Activated CD4-positive, alpha-beta T cell treated with anti-CD3 and anti-CD28 coated beads for 36 hours (primary cell): ENCODE results near the gene IDH3A. TPM values are rescaled to one million over a fixed set of nuclear protein-coding genes. Genes with fewer than 3 reads are reported as not detected.

Source experiments
- ATAC-seq: fragments of 200-7000 bp; cut with Tn5 transposase; one replicate; pipeline ENCODE4 v1.10.0; 2021; ENCODE audit warnings: mild to moderate bottlenecking, moderate library complexity
- CTCF ChIA-PET: fragments of 350-600 bp; sonication (Branson Sonifier 250); formaldehyde crosslinking; loops from one replicate; lab custom pipeline; 2021; ENCODE audit warnings: antibody characterized with exemption; lab: Charles Lee
- POLR2A ChIA-PET: fragments of 350-600 bp; sonication (Branson Sonifier 250); formaldehyde crosslinking; loops from one replicate; lab custom pipeline; 2021; ENCODE audit warnings: antibody characterized with exemption, inconsistent platforms; lab: Charles Lee
- DNase-seq: peaks from one replicate; pipeline ENCODE4 v3.0.0-alpha.2; 2020
- H3K27ac Mint-ChIP-seq: one replicate; pipeline ENCODE4 v1.8.0; 2021; ENCODE audit warnings: mixed read lengths
- H3K27me3 Mint-ChIP-seq: one replicate; pipeline ENCODE4 v1.8.0; 2021; ENCODE audit warnings: mixed read lengths
- H3K36me3 Mint-ChIP-seq: one replicate; pipeline ENCODE4 v1.8.0; 2021; ENCODE audit warnings: low read depth, mixed read lengths
- H3K4me1 Mint-ChIP-seq: one replicate; pipeline ENCODE4 v1.8.0; 2021; ENCODE audit warnings: mixed read lengths
- H3K4me3 Mint-ChIP-seq: one replicate; pipeline ENCODE4 v1.8.0; 2021; ENCODE audit warnings: mild to moderate bottlenecking, moderate library complexity, mixed read lengths
- H3K9me3 Mint-ChIP-seq: one replicate; pipeline ENCODE4 v1.8.0; 2021; ENCODE audit warnings: low read depth, mixed read lengths
- intact Hi-C, 2 experiments: fragments of 100-400 bp; cut with DNase I in 1 of 2; cut with micrococcal nuclease in 1 of 2; formaldehyde crosslinking; loops; one replicate each; pipeline versions ENCODE4 v1.14.2 to v1.15.1; 2022 to 2024; cut with DNase I, micrococcal nuclease
- total RNA-seq, 2 experiments: library from RNA; stranded (reverse); gene quantifications; one replicate each; pipeline ENCODE4 v1.2.3, GENCODE V29; 2021

The IDH3A gene
- total RNA-seq, 2 experiments from 2014 or later = 129 to 135 TPM

DNA sequence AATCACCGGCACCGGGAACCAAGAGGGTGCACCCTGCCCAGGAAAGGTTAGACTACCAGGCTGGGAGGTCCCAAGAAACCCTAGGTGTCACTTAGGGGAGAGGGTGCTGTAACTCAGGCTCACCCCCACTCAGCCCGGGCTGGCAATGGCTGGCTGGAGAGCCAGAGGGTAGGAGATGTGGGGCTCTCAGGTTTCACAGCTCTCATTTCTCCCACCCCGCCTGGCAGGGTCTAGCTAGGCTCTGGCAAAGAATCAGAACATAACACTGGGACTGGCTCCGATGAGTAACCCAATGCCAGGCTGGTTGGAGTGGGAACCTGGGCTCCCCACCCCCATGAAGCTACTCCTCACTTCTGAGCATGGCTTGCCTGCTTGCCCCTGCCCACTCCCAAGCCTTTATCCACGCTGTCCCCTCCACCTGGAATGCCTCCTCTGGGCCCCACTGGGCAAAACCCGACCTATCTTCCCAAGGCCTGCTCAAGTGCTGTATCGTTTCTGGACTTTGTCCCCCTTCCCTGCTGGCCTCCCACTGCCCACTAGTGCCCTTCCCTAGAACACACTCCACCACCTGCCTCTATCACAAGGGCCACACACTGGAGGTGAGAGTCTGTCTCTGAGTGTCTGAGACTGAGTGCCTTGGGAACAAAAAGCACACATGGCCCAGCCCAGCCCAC is 19.9 kb upstream of the IDH3A start:
- POLR2A ChIA-PET = no interaction called here
- intact Hi-C loops = loop anchor here in 1 of 2 experiments (5.0 kb wide), 1 partner anchor 113 kb away; no protein-coding TSS in a partner anchor
- H3K27ac Mint-ChIP-seq = no peak overlapping the region

GRCh38 chr15:78129751-78130287 is 19.3 kb upstream of the IDH3A start:
- CTCF ChIA-PET = interaction anchor here (0.8 to 4.5 kb wide), 10 partner anchors 9 to 164 kb away, joined by 3 to 47 read pairs (median 4); no protein-coding TSS in a partner anchor
- no peaks in the 10 kb centered on the region for H3K36me3 Mint-ChIP-seq
- no peak overlapping the region for H3K27ac Mint-ChIP-seq
- ATAC-seq (no peak), DNase-seq (no peak)
- H3K9me3 Mint-ChIP-seq = no peaks in the 10 kb centered on the region
- H3K4me1 Mint-ChIP-seq = peaks cover 20% of the 10 kb centered on the region
- no peak overlapping the region for H3K4me3 Mint-ChIP-seq
- H3K27me3 Mint-ChIP-seq = no peaks in the 10 kb centered on the region
- POLR2A ChIA-PET = interaction anchor here (0.6 to 1.9 kb wide), 3 partner anchors 16 to 337 kb away, joined by 3 to 11 read pairs (median 4); partner anchors contain the start of gene IDH3A
- intact Hi-C loops = loop anchor here (1.0 to 5.0 kb wide), 3 partner anchors 37 to 112 kb away; no protein-coding TSS in a partner anchor

More for the DNA sequence above, 19.9 kb upstream of the IDH3A start:
- Mint-ChIP-seq H3K4me1 (peaks cover 20% of the 10 kb centered on the region), H3K27me3 (no peaks in the 10 kb centered on the region), H3K9me3 (no peaks in the 10 kb centered on the region), H3K36me3 (no peaks in the 10 kb centered on the region), H3K4me3 (no peak overlapping the region)
- DNase-seq (no peak), ATAC-seq (no peak)
- CTCF ChIA-PET = interaction anchor here (0.8 to 4.5 kb wide), 3 partner anchors 67 to 144 kb away, joined by 3 to 47 read pairs (median 34); no protein-coding TSS in a partner anchor

DNA sequence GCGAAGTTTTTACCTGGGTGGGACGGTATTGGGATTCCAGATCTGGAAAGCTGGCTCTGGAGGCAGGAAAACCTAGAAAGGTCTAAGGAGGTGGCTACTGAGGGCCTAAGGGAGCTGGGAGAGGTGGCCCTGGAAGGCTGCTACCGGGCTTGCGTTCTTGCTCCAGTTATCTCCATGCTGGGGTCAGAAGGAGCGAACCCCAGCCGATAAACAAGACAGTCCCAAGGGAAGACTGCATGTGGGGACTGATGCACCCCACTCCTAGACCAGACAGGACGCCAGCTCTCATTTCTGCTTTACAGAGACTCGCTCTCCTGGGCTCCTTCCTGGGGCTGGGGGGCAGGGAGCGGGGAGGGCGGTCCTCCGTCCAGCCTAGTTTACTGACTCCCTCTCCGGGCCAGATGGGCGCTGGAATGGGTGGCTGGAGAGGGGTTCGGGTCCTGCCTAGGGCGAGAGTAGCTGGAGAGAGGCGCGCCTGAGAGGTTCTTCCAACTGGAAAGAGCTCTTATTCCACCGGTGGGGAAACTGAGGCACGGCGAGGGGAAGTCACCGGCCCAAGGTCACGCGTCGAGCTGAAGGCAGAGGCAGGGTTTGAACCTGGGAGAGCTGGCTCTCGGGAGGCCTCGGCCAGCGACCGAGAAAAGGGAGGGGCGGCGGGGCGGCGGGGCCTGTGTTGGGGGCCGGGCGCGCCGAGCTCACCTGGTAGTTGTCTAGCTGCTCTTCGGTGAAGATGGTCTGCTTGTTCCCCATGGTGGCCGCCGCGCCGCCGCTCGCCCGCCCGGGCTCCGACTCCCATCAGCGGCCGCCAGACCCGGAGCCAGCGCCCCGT is 18.5 kb upstream of the IDH3A start:
- Mint-ChIP-seq H3K4me1 (peaks cover 20% of the 10 kb centered on the region), H3K4me3 (peak overlapping the region; percentile 65), H3K27me3 (no peaks in the 10 kb centered on the region), H3K27ac (peak overlapping the region; percentile 19), H3K9me3 (no peaks in the 10 kb centered on the region), H3K36me3 (no peaks in the 10 kb centered on the region)
- ChIA-PET CTCF (interaction anchor here (0.7 to 4.5 kb wide), 18 partner anchors 9 to 165 kb away, joined by 3 to 47 read pairs (median 4); partner anchors contain the start of gene IDH3A), POLR2A (interaction anchor here (0.6 to 1.9 kb wide), 4 partner anchors 17 to 336 kb away, joined by 3 to 11 read pairs (median 4); partner anchors contain the start of gene IDH3A)
- no peak for DNase-seq
- intact Hi-C loops = loop anchor here (1.0 to 2.0 kb wide), 6 partner anchors 19 to 308 kb away; partner anchors contain the start of genes IDH3A (in 2 of the 2), DNAJA4 (in 1 of the 2) and IREB2 (in 1 of the 2)
- ATAC-seq = peak; percentile 40

GRCh38 chr15:78131295-78132061 is 17.7 kb upstream of the IDH3A start, which contains the start of gene CIB2:
Gene CIB2, minus strand, starts transcription at chr15:78131445. Its CDS starts 230 bp downstream, at chr15:78131215.
- peaks cover 20% of the 10 kb centered on the region for H3K4me1 Mint-ChIP-seq
- DNase-seq (peak; percentile 86), ATAC-seq (peak; percentile 87)
- peak within 1 kb of the TSS; percentile 88 for H3K27ac Mint-ChIP-seq
- intact Hi-C loops = loop anchor here (1.0 to 2.0 kb wide), 6 partner anchors 18 to 307 kb away; partner anchors contain the start of genes IDH3A (in 2 of the 2), DNAJA4 (in 1 of the 2) and IREB2 (in 1 of the 2)
- no peaks in the 10 kb centered on the region for H3K9me3 Mint-ChIP-seq
- no peaks in the 10 kb centered on the region for H3K36me3 Mint-ChIP-seq
- ChIA-PET POLR2A (interaction anchor here (1.1 to 1.9 kb wide), 2 partner anchors 17 to 27 kb away, joined by 3 to 11 read pairs; partner anchors contain the start of gene IDH3A), CTCF (interaction anchor here (0.6 to 4.5 kb wide), 19 partner anchors 10 to 186 kb away, joined by 3 to 47 read pairs (median 4); partner anchors contain the start of gene IDH3A)
- H3K4me3 Mint-ChIP-seq = peak within 1 kb of the TSS; percentile 82
- H3K27me3 Mint-ChIP-seq = no peaks in the 10 kb centered on the region

DNA sequence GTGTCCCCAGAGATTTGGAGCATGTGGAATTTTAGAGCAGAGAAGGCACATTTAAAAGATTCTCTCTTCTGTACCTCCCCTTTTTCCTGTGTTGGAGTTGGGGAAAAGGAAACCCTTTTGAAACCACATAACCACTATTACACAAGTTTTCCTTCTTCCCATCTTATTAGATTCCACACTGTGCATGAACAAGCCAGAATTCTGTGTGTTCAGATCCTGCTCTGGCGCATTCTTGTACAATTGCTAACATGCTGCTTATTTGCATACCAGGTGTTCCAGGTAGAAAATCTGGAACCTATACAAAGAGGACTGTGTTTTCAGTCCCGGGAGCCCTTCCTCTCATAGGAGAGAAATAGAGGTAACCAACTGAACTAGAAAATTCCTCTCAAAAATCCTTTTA is 15.4 kb upstream of the IDH3A start:
- ChIA-PET POLR2A (no interaction called here), CTCF (interaction anchor here (1.3 to 1.6 kb wide), 2 partner anchors 43 to 107 kb away, joined by 3 to 4 read pairs; no protein-coding TSS in a partner anchor)
- H3K27me3 Mint-ChIP-seq = no peaks in the 10 kb centered on the region
- no peak for ATAC-seq
- peaks cover 18% of the 10 kb centered on the region for H3K4me1 Mint-ChIP-seq
- no peaks in the 10 kb centered on the region for H3K36me3 Mint-ChIP-seq
- no peak overlapping the region for H3K27ac Mint-ChIP-seq
- no peaks in the 10 kb centered on the region for H3K9me3 Mint-ChIP-seq
- no peak overlapping the region for H3K4me3 Mint-ChIP-seq
- no peak for DNase-seq
- intact Hi-C loops = loop anchor here in 1 of 2 experiments (1.0 kb wide), 1 partner anchor 26 kb away; no protein-coding TSS in a partner anchor

DNA sequence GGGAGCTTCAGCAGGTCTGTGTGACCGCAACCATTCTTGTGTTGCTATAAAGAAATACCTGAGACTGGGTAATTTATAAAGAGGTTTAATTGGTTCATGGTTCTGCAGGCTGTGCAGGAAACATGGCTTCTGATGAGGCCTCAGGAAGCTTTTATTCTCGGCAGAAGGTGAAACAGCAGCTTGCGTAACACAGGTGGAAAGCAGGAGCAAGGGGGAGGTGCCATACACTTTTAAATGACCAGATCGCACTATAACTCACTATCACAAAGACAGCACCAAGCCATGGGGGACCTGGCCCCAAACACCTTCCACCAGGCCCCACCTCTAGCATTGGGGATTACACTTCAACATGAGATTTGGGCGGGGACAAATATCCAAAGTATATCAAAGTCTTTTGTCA is 9.6 kb upstream of the IDH3A start:
- Mint-ChIP-seq H3K36me3 (no peaks in the 10 kb centered on the region), H3K27me3 (no peaks in the 10 kb centered on the region), H3K27ac (no peak overlapping the region), H3K4me1 (no peaks in the 10 kb centered on the region), H3K9me3 (no peaks in the 10 kb centered on the region), H3K4me3 (no peak overlapping the region)
- no peak for ATAC-seq
- CTCF ChIA-PET = interaction anchor here (0.7 to 1.8 kb wide), 5 partner anchors 9 to 128 kb away, joined by 3 to 7 read pairs (median 3); partner anchors contain the start of gene IDH3A
- POLR2A ChIA-PET = no interaction called here
- no peak for DNase-seq
- intact Hi-C loops = no loop called here

DNA sequence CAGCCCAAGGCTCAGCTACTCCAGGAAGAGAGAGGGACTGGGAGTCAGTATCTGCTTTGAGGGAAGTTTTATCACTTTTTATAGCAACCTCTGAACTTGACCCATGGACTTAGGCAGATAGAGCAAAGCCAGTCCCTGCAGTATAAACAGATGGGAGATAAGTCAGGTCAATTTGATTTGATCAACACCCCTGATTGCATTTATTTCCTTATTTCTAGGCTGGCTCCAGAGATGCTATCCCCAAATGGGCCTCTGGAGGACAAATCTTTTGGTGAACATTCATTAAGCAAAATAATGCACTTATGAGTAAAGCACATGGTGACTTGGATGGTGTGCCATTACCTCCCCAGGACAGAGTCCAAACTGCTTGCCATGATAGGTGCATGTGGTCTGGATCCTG is 8.9 kb upstream of the IDH3A start:
- Mint-ChIP-seq H3K4me1 (no peaks in the 10 kb centered on the region), H3K9me3 (no peaks in the 10 kb centered on the region), H3K27ac (no peak overlapping the region), H3K36me3 (no peaks in the 10 kb centered on the region), H3K27me3 (no peaks in the 10 kb centered on the region), H3K4me3 (no peak overlapping the region)
- no peak for DNase-seq
- intact Hi-C loops = no loop called here
- POLR2A ChIA-PET = no interaction called here
- CTCF ChIA-PET = interaction anchor here (1.8 kb wide), 1 partner anchor 10 kb away, joined by 5 read pairs; no protein-coding TSS in a partner anchor
- no peak for ATAC-seq

GRCh38 chr15:78142332-78142731 is 6.8 kb upstream of the IDH3A start:
- Mint-ChIP-seq H3K9me3 (no peaks in the 10 kb centered on the region), H3K36me3 (no peaks in the 10 kb centered on the region), H3K27ac (no peak overlapping the region), H3K4me1 (peaks cover 4% of the 10 kb centered on the region), H3K4me3 (no peak overlapping the region), H3K27me3 (no peaks in the 10 kb centered on the region)
- ATAC-seq (no peak), DNase-seq (no peak)
- CTCF ChIA-PET = no interaction called here
- POLR2A ChIA-PET = no interaction called here
- intact Hi-C loops = no loop called here

DNA sequence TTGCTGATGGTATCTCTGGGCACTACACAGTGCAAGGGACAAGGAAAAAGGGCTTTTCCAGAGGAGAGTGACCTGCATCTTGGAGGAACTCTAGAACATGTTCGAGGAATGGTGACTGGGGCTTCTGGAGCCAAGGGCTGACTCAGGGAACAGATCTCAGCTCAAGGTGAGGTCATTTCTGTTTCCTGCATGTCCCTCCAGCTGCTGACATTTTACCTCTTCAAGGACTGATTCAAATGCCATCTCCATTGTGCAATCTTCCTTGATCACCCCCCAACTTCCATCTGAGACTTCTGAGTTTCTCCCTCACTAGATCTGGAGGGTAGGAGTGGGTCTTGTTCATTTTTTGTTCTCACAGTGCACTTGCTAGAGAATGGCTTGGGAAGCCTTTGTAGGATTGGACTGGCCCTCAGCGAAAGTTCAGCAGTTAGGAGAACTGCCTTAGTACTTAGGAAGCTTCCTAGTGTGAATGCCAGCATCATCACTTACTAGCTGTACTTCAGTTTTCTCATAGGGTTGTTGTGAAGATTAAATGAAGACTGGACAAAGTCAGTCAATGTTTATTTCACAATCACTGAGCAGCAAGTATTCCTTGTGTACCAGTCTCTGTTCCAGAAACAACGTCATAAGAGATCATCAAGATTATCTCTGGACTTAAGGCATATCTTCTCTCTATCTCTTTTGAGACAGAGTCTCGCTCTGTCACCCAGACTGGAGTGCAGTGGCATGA is 2.6 kb upstream of the IDH3A start:
- no peak overlapping the region for H3K4me3 Mint-ChIP-seq
- H3K36me3 Mint-ChIP-seq = peaks cover 9% of the 10 kb centered on the region
- no peaks in the 10 kb centered on the region for H3K9me3 Mint-ChIP-seq
- DNase-seq (no peak), ATAC-seq (no peak)
- CTCF ChIA-PET = interaction anchor here (1.1 to 2.9 kb wide), 3 partner anchors 9 to 93 kb away, joined by 3 to 12 read pairs (median 3); no protein-coding TSS in a partner anchor
- peaks cover 31% of the 10 kb centered on the region for H3K4me1 Mint-ChIP-seq
- POLR2A ChIA-PET = no interaction called here
- H3K27ac Mint-ChIP-seq = no peak overlapping the region
- intact Hi-C loops = loop anchor here in 1 of 2 experiments (5.0 kb wide), 1 partner anchor 726 kb away; the partner anchor contains the start of gene MORF4L1
- no peaks in the 10 kb centered on the region for H3K27me3 Mint-ChIP-seq
